COLO829 (cell line): ENCODE data around the gene LRRC27.
A peak's percentile ranks its signal among the peaks of the same experiment; 100 is the strongest.

Experiments
- DNase-seq: peaks from one replicate; pipeline ENCODE4 v3.0.0; 2012; ENCODE audit warnings: low spot score

Gene LRRC27

GRCh38 chr10:132301371-132302330 is 30.3 kb upstream of the LRRC27 start:
- DNase-seq: no peak

- no peak for DNase-seq
These were observed 29.3 kb upstream of the LRRC27 start for GRCh38 chr10:132302421-132303310.

- no peak for DNase-seq
These were observed 28.5 kb upstream of the LRRC27 start for GRCh38 chr10:132303361-132304115.

GRCh38 chr10:132304756-132305509 is 27.1 kb upstream of the LRRC27 start:
- DNase-seq: no peak

GRCh38 chr10:132305654-132306342 is 26.2 kb upstream of the LRRC27 start:
- DNase-seq: no peak

- DNase-seq: no peak
These were observed 25.7 kb upstream of the LRRC27 start for GRCh38 chr10:132306343-132306685.

GRCh38 chr10:132306864-132307751 is 24.9 kb upstream of the LRRC27 start:
- no peak for DNase-seq

GRCh38 chr10:132307823-132308586 is 24.0 kb upstream of the LRRC27 start, which contains the start of gene STK32C:
STK32C (minus strand) TSS chr10:132307950; CDS start chr10:132307833, 117 bp downstream.
- peak; percentile 90 for DNase-seq

GRCh38 chr10:132308587-132309470 is 23.2 kb upstream of the LRRC27 start:
- no peak for DNase-seq

GRCh38 chr10:132309471-132309865 is 22.5 kb upstream of the LRRC27 start:
- no peak for DNase-seq

GRCh38 chr10:132309879-132310591 is 22.0 kb upstream of the LRRC27 start:
- no peak for DNase-seq

- no peak for DNase-seq
These were observed 21.2 kb upstream of the LRRC27 start for GRCh38 chr10:132310701-132311337.

- DNase-seq: no peak
These were observed 20.6 kb upstream of the LRRC27 start for GRCh38 chr10:132311338-132311939.

GRCh38 chr10:132313305-132313704 is 18.7 kb upstream of the LRRC27 start:
- no peak for DNase-seq

- no peak for DNase-seq
These were observed 18.1 kb upstream of the LRRC27 start for GRCh38 chr10:132313865-132314264.

- no peak for DNase-seq
These were observed 17.7 kb upstream of the LRRC27 start for GRCh38 chr10:132314336-132314735.
